Neural cell (in vitro differentiated cells): ENCODE measurements around the gene ERVW-1. TPM values are rescaled to one million over a fixed set of nuclear protein-coding genes. Genes with fewer than 3 reads are reported as not detected.

Experiments
- H2AFZ ChIP-seq: fragments of 200-600, 300-800 bp; sonication (generic), shearing (Covaris generic); 2 replicates; pipeline ENCODE4 v1.6.0; 2014; ENCODE audit warnings: low read depth, mild to moderate bottlenecking, antibody characterized with exemption, low read length, moderate library complexity
- H3F3A ChIP-seq: fragments of 200-600 bp; shearing (Covaris generic); 2 replicates; pipeline ENCODE4 v1.6.1; 2016; ENCODE audit warnings: mild to moderate bottlenecking, moderate library complexity, mixed read lengths, antibody characterized with exemption, low read length; ENCODE audit not compliant: insufficient read depth, poor library complexity, severe bottlenecking
- H3K27ac ChIP-seq: fragments of 200-600, 300-800 bp; sonication (generic), shearing (Covaris generic); 2 replicates; pipeline ENCODE4 v1.5.1; 2014; ENCODE audit warnings: mild to moderate bottlenecking, low read length, moderate library complexity
- H3K27me3 ChIP-seq: fragments of 300-800, 200-600 bp; sonication (generic), shearing (Covaris generic); 2 replicates; pipeline ENCODE4 v1.6.0; 2014; ENCODE audit warnings: mild to moderate bottlenecking, low read depth, low read length, moderate library complexity; ENCODE audit not compliant: insufficient read depth
- H3K36me3 ChIP-seq: fragments of 300-800, 200-600 bp; sonication (generic), shearing (Covaris generic); 2 replicates; pipeline ENCODE4 v1.5.1; 2014; ENCODE audit warnings: mild to moderate bottlenecking, antibody characterized with exemption, low read length, moderate library complexity; ENCODE audit not compliant: insufficient read depth
- H3K4me2 ChIP-seq: fragments of 300-800, 200-600 bp; sonication (generic), shearing (Covaris generic); 2 replicates; pipeline ENCODE4 v1.6.0; 2014; ENCODE audit warnings: mild to moderate bottlenecking, low read length
- H3K4me3 ChIP-seq: fragments of 300-800, 200-600 bp; sonication (generic), shearing (Covaris generic); 2 replicates; pipeline ENCODE4 v1.5.1; 2014; ENCODE audit warnings: mild to moderate bottlenecking, low read length, moderate library complexity
- H3K79me2 ChIP-seq: fragments of 200-600 bp; shearing (Covaris generic); replicated peaks from 2 replicates; pipeline ENCODE4 v1.6.0; 2014; ENCODE audit warnings: mild to moderate bottlenecking, low read length, moderate library complexity; ENCODE audit not compliant: insufficient read depth
- H3K9ac ChIP-seq: fragments of 300-800, 200-600 bp; sonication (generic), shearing (Covaris generic); 2 replicates; pipeline ENCODE4 v1.6.1; 2016; ENCODE audit warnings: mild to moderate bottlenecking, low read length, mixed read lengths
- H3K9me2 ChIP-seq: fragments of 200-600 bp; shearing (Covaris generic); 2 replicates; pipeline ENCODE4 v1.6.1; 2016; ENCODE audit warnings: mild to moderate bottlenecking, low read length, mixed read lengths; ENCODE audit not compliant: insufficient read depth
- H3K9me3 ChIP-seq: fragments of 200-600, 300-800 bp; sonication (generic), shearing (Covaris generic); 2 replicates; pipeline ENCODE4 v1.6.1; 2016; ENCODE audit warnings: mild to moderate bottlenecking, mixed run types, low read length, moderate library complexity, mixed read lengths
- H4K20me1 ChIP-seq: fragments of 200-600 bp; shearing (Covaris generic); 2 replicates; pipeline ENCODE4 v1.6.1; 2016; ENCODE audit warnings: mild to moderate bottlenecking, mixed run types; ENCODE audit not compliant: insufficient read depth
- EP300 ChIP-seq: fragments of 450-650 bp; conservative IDR thresholded peaks from 2 replicates; pipeline ENCODE4 v1.6.1; 2014; ENCODE audit warnings: antibody characterized with exemption, mild to moderate bottlenecking, moderate library complexity; ENCODE audit not compliant: poor library complexity, severe bottlenecking
- EZH2 ChIP-seq: fragments of 200-600, 300-800 bp; shearing (Covaris generic), sonication (generic); IDR thresholded peaks from 2 replicates; pipeline ENCODE4 v1.6.1; 2014; ENCODE audit warnings: antibody characterized with exemption, low read length, borderline replicate concordance, mild to moderate bottlenecking; ENCODE audit not compliant: insufficient read depth, poor library complexity, severe bottlenecking
- MXI1 ChIP-seq: fragments of 450-650 bp; conservative IDR thresholded peaks from 2 replicates; pipeline ENCODE4 v1.6.1; 2014; ENCODE audit warnings: antibody characterized with exemption, mild to moderate bottlenecking; ENCODE audit not compliant: poor library complexity, severe bottlenecking
- POLR2AphosphoS5 ChIP-seq: IDR thresholded peaks from 2 replicates; pipeline ENCODE4 v1.6.1; 2012
- RAD21 ChIP-seq: fragments of 450-650 bp; conservative IDR thresholded peaks from 2 replicates; pipeline ENCODE4 v1.6.1; 2014; ENCODE audit warnings: antibody characterized with exemption, mild to moderate bottlenecking, moderate library complexity
- REST ChIP-seq: IDR thresholded peaks from 2 replicates; pipeline ENCODE4 v1.6.1; 2012; ENCODE audit warnings: borderline replicate concordance
- SMC3 ChIP-seq: fragments of 450-650 bp; conservative IDR thresholded peaks from 2 replicates; pipeline ENCODE4 v1.6.1; 2014; ENCODE audit warnings: antibody characterized with exemption, mild to moderate bottlenecking, moderate library complexity; ENCODE audit not compliant: poor library complexity
- TAF1 ChIP-seq: IDR thresholded peaks from 2 replicates; pipeline ENCODE4 v1.6.1; 2012; ENCODE audit warnings: low read depth
- polyA plus RNA-seq: library from polyadenylated mRNA; depleted of rRNA; stranded (reverse); fragments of >200 nt; gene quantifications from 2 replicates; pipeline ENCODE4 v1.2.3, GENCODE V29; 2014
- TF ChIP-seq, protein P1 (sequence below): fragments of 450-650 bp; IDR thresholded peaks from 2 replicates; pipeline ENCODE4 v1.5.1; 2014; ENCODE audit warnings: antibody characterized with exemption, mild to moderate bottlenecking, moderate library complexity; ENCODE audit not compliant: poor library complexity, severe bottlenecking

The ERVW-1 gene
- polyA plus RNA-seq, 1 donor from 2014 or later = not detected

DNA sequence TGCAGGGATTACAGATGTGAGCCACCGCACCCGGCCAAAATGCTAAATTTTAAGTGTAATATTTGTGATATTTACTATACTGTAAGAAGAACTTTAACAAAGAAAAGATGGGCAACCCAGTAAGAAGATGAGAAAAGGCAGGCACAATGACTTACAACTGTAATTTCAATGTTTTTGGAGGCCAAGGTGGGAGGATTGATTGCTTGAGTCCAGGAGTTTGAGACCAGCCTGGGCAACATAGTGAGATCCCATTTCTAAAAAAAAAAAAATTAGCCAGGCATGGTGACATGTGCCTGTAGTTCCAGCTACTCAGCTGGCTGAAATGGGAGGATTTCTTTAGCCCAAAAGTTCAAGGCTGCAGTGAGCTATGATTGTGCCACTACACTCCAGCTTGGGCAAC lies 42.2 kb downstream of the ERVW-1 start:
- Histone ChIP-seq H3K9ac (no peak overlapping the region), H3K4me2 (no peak overlapping the region), H2AFZ (no peak overlapping the region), H3K9me2 (no peaks in the 10 kb centered on the region), H3K79me2 (no peaks in the 10 kb centered on the region), H3K27ac (no peak overlapping the region), H3K4me3 (no peak overlapping the region), H3K27me3 (no peaks in the 10 kb centered on the region), H3K9me3 (no peaks in the 10 kb centered on the region), H3F3A (no peaks in the 10 kb centered on the region), H3K36me3 (no peaks in the 10 kb centered on the region), H4K20me1 (no peaks in the 10 kb centered on the region)
- TF ChIP-seq EZH2 = no peak
- no peak for TF ChIP-seq MXI1
- TF ChIP-seq TAF1 = no peak
- no peak for TF ChIP-seq SMC3
- no peak for TF ChIP-seq POLR2AphosphoS5

- no peak overlapping the region for H3K4me3 ChIP-seq
- H4K20me1 ChIP-seq = no peaks in the 10 kb centered on the region
- H3F3A ChIP-seq = no peaks in the 10 kb centered on the region
- H3K79me2 ChIP-seq = no peaks in the 10 kb centered on the region
- H2AFZ ChIP-seq = no peak overlapping the region
- H3K36me3 ChIP-seq = no peaks in the 10 kb centered on the region
- no peak overlapping the region for H3K27ac ChIP-seq
- no peaks in the 10 kb centered on the region for H3K9me3 ChIP-seq
- H3K9ac ChIP-seq = no peak overlapping the region
- TF ChIP-seq, protein P1, sequence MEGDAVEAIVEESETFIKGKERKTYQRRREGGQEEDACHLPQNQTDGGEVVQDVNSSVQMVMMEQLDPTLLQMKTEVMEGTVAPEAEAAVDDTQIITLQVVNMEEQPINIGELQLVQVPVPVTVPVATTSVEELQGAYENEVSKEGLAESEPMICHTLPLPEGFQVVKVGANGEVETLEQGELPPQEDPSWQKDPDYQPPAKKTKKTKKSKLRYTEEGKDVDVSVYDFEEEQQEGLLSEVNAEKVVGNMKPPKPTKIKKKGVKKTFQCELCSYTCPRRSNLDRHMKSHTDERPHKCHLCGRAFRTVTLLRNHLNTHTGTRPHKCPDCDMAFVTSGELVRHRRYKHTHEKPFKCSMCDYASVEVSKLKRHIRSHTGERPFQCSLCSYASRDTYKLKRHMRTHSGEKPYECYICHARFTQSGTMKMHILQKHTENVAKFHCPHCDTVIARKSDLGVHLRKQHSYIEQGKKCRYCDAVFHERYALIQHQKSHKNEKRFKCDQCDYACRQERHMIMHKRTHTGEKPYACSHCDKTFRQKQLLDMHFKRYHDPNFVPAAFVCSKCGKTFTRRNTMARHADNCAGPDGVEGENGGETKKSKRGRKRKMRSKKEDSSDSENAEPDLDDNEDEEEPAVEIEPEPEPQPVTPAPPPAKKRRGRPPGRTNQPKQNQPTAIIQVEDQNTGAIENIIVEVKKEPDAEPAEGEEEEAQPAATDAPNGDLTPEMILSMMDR = no peak
- TF ChIP-seq EP300 = no peak
- TF ChIP-seq MXI1 = no peak
- no peak for TF ChIP-seq POLR2AphosphoS5
- TF ChIP-seq SMC3 = no peak
- TF ChIP-seq TAF1 = no peak
- no peak for TF ChIP-seq EZH2
- no peak for TF ChIP-seq REST
- TF ChIP-seq RAD21 = no peak
- H3K9me2 ChIP-seq = no peaks in the 10 kb centered on the region
- no peaks in the 10 kb centered on the region for H3K27me3 ChIP-seq
- no peak overlapping the region for H3K4me2 ChIP-seq
These were observed 44.7 kb downstream of the ERVW-1 start for GRCh38 chr7:92433019-92433418.
